Smooth muscle cell (in vitro differentiated cells): Measurements from ENCODE around the gene SPATA24. TPM values are rescaled to one million over a fixed set of nuclear protein-coding genes. Genes with fewer than 3 reads are reported as not detected.

Source experiments
- DNase-seq: peaks from one replicate; lab custom pipeline; 2025; ENCODE audit not compliant: unreplicated experiment; lab: John Stamatoyannopoulos, UW
- H2AFZ ChIP-seq: fragments of 200-600 bp; sonication (generic); 2 replicates; pipeline ENCODE4 v1.6.0; 2016; ENCODE audit warnings: antibody characterized with exemption, low read depth, mild to moderate bottlenecking
- H3F3A ChIP-seq: fragments of 200-600 bp; sonication (generic); 2 replicates; pipeline ENCODE4 v1.6.0; 2017; ENCODE audit warnings: antibody characterized with exemption, low read depth
- H3K27ac ChIP-seq: fragments of 200-600 bp; sonication (generic); 2 replicates; pipeline ENCODE4 v1.5.1; 2016; ENCODE audit warnings: low read depth, mild to moderate bottlenecking
- H3K27me3 ChIP-seq: fragments of 200-600 bp; sonication (generic); 2 replicates; pipeline ENCODE4 v1.6.1; 2016; ENCODE audit warnings: low read depth, mild to moderate bottlenecking
- H3K36me3 ChIP-seq: fragments of 200-600 bp; sonication (generic); 2 replicates; pipeline ENCODE4 v1.5.1; 2016; ENCODE audit warnings: low read depth
- H3K4me1 ChIP-seq: fragments of 200-600 bp; sonication (generic); 2 replicates; pipeline ENCODE4 v1.5.1; 2016; ENCODE audit warnings: low read depth
- H3K4me2 ChIP-seq: fragments of 200-600 bp; sonication (generic); 2 replicates; pipeline ENCODE4 v1.6.0; 2016; ENCODE audit warnings: mild to moderate bottlenecking
- H3K4me3 ChIP-seq: fragments of 200-600 bp; sonication (generic); 2 replicates; pipeline ENCODE4 v1.5.1; 2016; ENCODE audit warnings: mild to moderate bottlenecking
- H3K79me2 ChIP-seq: fragments of 200-600 bp; sonication (generic); 2 replicates; pipeline ENCODE4 v1.6.0; 2016; ENCODE audit warnings: low read depth, mild to moderate bottlenecking
- H3K9ac ChIP-seq: fragments of 200-600 bp; sonication (generic); 2 replicates; pipeline ENCODE4 v1.6.0; 2016; ENCODE audit warnings: low read depth
- H3K9me3 ChIP-seq: fragments of 200-600 bp; sonication (generic); replicated peaks from 2 replicates; pipeline ENCODE4 v1.5.1; 2016; ENCODE audit warnings: low read depth
- H4K20me1 ChIP-seq: fragments of 200-600 bp; sonication (generic); 2 replicates; pipeline ENCODE4 v1.6.0; 2016; ENCODE audit warnings: low read depth
- WGBS: methylation state at CpG from one replicate; pipeline ENCODE4 v1.1.7; 2016; ENCODE audit warnings: low lambda C conversion rate; 5-methylcytosine and 5-hydroxymethylcytosine counted together
- polyA plus RNA-seq: library from polyadenylated mRNA; unstranded; fragments of >200 nt; fragmentation: Nextera tagmentation; extraction: Ambion mirVana; gene quantifications from 2 replicates; pipeline ENCODE4 v1.2.1, GENCODE V29; 2016
- total RNA-seq: library from RNA; depleted of rRNA; stranded (reverse); fragments of >200 nt; gene quantifications from 2 replicates; pipeline ENCODE4 v1.2.3, GENCODE V29; 2014
- TF ChIP-seq, protein P1 (sequence below): fragments of 200-600 bp; sonication (generic); IDR thresholded peaks from 2 replicates; pipeline ENCODE4 v1.5.1; 2017; ENCODE audit warnings: borderline replicate concordance, mild to moderate bottlenecking, antibody characterized with exemption; ENCODE audit not compliant: insufficient read depth, poor library complexity, severe bottlenecking

SPATA24 gene
- total and polyA plus RNA-seq, 2 experiments from 2014 or later, result 2.0 to 2.6 TPM

DNA sequence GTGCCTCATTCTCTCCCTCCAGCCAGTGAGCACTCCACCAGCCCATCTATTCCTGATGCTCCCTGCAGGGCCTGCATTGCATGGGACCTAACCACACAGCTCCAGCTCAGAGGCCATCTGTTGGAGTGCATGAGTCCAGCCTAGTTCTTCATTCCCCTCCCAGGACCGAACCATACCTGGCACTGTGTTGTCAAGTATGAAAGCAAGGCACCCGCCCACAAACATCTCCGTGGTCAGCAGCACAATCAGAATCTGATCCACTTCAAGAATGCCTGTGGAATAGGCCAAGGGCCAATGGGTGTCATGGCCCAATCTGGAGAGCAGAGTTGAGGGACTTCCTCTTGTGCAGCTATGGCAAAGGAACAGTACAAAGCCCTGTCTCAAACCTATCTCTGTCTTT, 26.7 kb downstream of the SPATA24 start:
- DNase-seq, result no peak
- TF ChIP-seq, protein P1, sequence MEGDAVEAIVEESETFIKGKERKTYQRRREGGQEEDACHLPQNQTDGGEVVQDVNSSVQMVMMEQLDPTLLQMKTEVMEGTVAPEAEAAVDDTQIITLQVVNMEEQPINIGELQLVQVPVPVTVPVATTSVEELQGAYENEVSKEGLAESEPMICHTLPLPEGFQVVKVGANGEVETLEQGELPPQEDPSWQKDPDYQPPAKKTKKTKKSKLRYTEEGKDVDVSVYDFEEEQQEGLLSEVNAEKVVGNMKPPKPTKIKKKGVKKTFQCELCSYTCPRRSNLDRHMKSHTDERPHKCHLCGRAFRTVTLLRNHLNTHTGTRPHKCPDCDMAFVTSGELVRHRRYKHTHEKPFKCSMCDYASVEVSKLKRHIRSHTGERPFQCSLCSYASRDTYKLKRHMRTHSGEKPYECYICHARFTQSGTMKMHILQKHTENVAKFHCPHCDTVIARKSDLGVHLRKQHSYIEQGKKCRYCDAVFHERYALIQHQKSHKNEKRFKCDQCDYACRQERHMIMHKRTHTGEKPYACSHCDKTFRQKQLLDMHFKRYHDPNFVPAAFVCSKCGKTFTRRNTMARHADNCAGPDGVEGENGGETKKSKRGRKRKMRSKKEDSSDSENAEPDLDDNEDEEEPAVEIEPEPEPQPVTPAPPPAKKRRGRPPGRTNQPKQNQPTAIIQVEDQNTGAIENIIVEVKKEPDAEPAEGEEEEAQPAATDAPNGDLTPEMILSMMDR, result no peak
- Histone ChIP-seq H3K36me3 (no peaks in the 10 kb centered on the region), H3F3A (no peaks in the 10 kb centered on the region), H3K79me2 (no peaks in the 10 kb centered on the region), H3K4me2 (no peak overlapping the region), H3K4me1 (no peaks in the 10 kb centered on the region), H3K9me3 (no peaks in the 10 kb centered on the region), H4K20me1 (no peaks in the 10 kb centered on the region), H2AFZ (no peak overlapping the region), H3K9ac (no peak overlapping the region), H3K27me3 (no peaks in the 10 kb centered on the region), H3K27ac (no peak overlapping the region), H3K4me3 (no peak overlapping the region)
- 97% methylated on average over 3 of the region's 3 CpGs for WGBS

DNA sequence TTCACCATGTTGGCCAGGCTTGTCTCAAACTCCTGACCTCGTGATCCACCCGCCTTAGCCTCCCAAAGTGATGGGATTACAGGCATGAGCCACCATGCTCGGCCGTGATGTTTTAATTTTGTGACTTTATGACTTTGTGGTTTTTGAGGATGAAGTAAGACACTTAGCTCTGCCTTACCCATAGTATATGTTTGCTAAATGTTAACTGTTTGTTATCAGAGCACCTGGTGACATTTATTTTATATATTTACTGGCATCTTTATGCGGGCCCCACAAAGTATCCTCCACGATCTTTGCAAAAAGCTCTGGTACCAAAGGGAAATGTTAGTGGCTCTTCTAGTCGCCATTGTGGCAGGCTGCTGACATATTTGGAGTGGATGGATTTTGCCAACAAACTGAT, 27.5 kb downstream of the SPATA24 start:
- WGBS, result 83% methylated on average over 7 of the region's 7 CpGs

DNA sequence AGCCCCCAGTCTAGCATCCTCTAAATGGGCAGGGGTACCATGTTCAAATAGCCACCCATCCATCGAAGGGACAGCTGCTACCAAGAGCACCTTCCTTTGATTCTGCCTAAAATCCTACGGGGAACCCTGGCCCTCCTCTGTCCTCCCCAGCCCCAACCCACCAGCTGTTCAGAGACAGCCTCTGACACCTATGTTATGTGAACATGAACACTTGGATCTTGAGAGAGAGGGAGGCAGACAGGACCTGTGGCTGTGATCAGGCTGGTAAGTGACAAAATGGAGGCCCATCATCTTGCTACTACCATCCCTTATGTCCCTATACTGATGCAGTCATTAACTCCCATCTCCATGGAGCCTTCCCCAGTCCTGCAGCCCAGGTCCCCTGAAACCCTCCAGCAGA, 29.0 kb downstream of the SPATA24 start:
- Histone ChIP-seq H2AFZ (no peak overlapping the region), H3K4me2 (no peak overlapping the region), H3K36me3 (no peaks in the 10 kb centered on the region), H3F3A (no peaks in the 10 kb centered on the region), H3K4me1 (no peaks in the 10 kb centered on the region), H3K9ac (no peak overlapping the region), H3K27me3 (no peaks in the 10 kb centered on the region), H3K4me3 (no peak overlapping the region), H4K20me1 (peaks cover 12% of the 10 kb centered on the region), H3K9me3 (no peaks in the 10 kb centered on the region), H3K27ac (no peak overlapping the region), H3K79me2 (no peaks in the 10 kb centered on the region)
- WGBS, result 96% methylated on average over 2 of the region's 2 CpGs
- TF ChIP-seq, protein P1, result no peak
- no peak for DNase-seq

More for the DNA sequence above, 27.5 kb downstream of the SPATA24 start:
- Histone ChIP-seq H3K27ac (no peak overlapping the region), H2AFZ (no peak overlapping the region), H3K79me2 (no peaks in the 10 kb centered on the region), H3K4me1 (no peaks in the 10 kb centered on the region), H3K27me3 (no peaks in the 10 kb centered on the region), H3K9ac (no peak overlapping the region), H3K4me3 (no peak overlapping the region), H4K20me1 (peaks cover 3% of the 10 kb centered on the region), H3K36me3 (no peaks in the 10 kb centered on the region), H3F3A (no peaks in the 10 kb centered on the region), H3K9me3 (no peaks in the 10 kb centered on the region), H3K4me2 (no peak overlapping the region)
- no peak for DNase-seq
- TF ChIP-seq, protein P1, result no peak
